ENCODE measurements around the gene MACO1. TPM values are rescaled to one million over a fixed set of nuclear protein-coding genes. Genes with fewer than 3 reads are reported as not detected.
"Not testable (repeated sequence)": the region's sequence is repeated elsewhere in the genome, so short reads cannot be mapped to it uniquely, and the experiment has no call there.

The MACO1 gene
- total RNA-seq, 1 donor from 2014 or later: 31.1 TPM

DNA sequence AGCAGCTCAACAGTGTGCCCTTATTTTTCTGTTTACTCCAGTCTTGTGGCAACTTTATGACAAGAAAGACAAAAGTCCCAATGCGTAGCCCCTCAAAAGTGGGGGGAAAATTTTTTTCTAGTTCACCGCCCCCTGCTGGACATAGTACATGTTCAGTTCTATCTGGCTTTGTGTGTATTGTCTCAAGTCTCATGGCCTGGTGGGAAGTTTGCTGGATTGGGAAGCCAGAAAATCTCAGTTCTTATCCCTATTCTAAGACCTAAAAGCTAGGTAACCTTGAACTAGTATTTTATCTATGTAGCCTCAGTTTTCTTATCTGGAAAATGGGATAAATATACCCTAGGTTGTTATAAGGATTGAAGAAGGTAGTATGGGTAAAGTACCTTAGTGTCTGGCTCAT is 56.9 kb downstream of the MACO1 start:
- DNase-seq (ENCODE audit: low read depth): no peak

DNA sequence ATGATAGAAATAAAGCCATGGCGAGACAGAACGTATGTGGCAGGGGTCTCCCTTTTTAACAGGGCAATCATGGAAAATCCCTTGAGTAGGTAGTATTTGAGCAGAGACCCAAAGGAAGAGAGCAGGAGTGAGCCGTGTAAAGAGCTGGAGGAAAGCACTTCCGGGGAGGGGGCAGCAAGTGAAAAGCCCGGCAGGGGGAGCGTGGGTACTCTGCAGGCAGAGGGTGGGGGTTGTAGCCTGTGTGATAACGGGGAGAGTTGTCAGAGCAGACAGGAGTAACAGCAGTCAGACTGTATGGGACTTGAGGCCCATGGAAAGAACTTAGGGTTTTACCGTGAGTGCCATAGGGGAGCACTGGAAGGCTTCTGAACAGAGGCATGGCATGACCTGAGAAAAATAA is 61.6 kb downstream of the MACO1 start:
- no peak for DNase-seq (ENCODE audit: low read depth)

DNA sequence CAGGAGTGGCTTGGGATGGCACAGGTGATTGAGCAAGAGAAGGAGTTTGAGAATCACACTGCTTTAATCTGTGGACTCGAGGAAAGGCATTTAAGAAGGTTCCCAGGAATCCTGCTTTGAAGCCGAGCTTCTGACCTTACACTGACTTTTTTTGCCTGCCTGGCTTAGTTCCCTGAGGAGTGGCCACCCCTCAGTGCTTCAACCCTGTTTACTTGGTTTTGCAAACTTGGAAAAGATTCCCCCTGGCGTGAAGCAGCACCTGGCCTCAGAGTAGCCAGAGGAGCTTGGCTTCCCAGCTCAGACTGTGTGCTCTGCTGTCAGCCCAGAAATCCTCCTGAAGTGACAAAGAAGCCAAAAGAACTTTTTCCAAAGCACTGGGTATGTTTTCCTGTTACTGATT is 64.3 kb downstream of the MACO1 start:
- no peak for DNase-seq (ENCODE audit: low read depth)

DNA sequence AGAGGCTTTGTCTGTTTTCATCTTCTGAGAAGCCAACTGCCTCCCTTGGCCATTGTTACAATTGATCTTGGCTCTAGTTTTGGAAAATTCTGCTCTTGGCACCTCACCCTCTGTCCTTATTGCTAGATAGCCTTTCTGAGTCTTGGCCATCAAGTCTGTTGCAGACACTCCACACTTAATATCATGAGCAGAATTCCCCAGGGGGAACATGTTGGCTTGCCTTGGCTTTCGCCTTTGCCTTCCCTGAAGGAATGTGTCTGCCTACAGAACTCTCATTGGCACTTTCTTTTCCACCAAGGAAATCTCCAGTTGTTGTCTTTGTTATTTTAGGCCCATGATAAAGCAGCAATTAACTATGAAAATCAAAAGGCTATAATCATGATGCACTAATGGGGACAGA is 70.0 kb downstream of the MACO1 start:
- DNase-seq (ENCODE audit: low read depth): peak; percentile 45

DNA sequence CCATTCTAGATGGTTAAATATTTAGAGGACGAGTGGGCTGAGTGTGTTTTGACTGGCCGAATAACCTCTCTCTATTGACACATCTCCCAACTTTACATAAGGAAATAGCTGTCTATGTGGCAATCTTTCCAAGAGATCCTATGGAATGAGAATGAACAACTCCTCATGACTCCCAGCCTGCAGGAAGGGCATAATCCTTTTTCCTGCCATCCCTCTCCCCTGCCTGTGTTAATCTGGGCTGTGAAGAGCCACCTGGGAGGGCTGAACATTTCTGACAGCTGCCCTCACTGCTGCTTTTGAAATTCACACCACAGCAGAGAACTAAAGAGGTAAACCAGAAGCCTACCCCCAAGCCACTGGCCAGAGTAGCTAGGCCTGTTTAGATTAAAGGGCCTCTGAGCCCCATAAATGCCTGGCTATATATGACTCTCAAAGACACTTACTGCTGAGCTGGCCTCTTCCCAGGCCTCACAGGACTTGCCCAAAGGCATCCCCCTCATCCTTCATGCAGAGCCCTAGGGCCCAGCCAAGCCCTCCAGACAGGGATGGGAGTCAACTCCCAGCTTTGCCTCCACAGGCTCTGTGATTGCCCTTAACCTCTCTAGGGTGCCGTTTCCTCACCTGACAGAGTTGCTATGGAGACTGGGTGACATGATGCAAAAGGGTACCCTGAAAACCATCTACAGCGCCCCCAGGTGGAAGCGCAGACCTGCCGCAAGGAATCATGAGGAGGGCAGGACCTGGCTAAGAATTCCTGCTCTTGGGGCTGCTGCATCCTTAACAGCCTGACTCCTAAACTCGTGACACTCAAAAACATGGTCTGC is 70.8 kb downstream of the MACO1 start:
- DNase-seq (ENCODE audit: low read depth): peak; percentile 28

DNA sequence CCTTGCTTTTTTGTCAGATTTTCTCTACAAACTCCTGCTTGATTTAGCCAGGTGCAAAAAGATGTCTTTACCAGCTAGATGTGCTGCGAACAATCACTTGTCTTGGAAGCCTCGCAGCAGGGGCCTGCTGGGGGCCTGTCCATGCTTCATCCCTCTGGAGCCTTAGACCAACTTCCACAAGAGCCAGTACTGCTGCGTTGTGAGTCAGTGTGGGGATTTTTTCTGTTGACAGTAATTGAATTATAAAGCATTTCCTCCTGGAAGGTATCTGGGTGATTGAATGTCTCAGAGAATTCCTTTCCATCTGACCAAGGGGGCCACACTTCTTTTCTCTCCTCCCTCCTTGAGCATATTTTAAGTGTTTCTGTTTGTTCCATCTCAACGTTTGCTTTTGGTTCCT is 72.3 kb downstream of the MACO1 start:
- DNase-seq (ENCODE audit: low read depth): no peak

DNA sequence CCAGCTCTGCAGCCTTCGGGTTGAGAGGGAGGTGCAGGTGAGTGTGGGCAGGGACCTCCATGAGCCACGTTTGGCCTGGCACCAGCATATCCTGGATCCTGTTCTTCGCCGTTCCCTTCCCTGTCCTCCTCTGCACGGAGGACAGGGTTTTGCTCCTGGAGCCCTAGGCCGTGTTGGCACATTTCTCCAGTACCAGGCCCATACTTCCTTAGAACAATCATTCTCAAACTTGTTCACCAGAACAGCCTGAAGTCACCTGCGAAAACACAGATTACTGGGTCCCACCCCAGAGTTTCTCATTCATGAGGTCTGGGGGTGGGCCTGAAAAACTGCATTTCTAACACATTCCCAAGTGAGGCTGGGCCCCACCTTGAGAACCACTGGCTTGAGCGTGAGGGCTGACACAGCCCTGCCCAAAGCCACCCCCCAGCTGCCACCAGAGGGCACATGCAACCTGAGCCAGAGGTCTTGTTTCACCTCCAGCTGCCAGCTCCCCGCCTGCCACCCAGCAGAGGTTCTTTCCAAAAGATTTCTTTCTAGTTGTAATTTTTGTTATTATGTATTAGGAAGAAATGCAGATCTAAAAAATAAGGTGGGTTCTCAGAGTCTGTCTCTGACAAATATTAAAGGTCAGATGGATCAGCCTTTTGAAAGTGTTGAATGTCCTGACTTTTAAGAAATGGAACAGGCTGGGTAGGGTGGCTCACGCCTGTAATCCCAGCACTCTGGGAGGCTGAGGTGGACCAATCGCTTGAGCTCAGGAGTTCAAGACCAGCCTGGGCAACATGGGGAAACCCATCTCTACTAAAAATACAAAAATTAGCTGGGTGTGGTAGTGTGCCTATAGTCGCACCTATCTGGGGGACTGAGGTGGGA is 73.1 kb downstream of the MACO1 start:
- DNase-seq (ENCODE audit: low read depth): peak; percentile 60

DNA sequence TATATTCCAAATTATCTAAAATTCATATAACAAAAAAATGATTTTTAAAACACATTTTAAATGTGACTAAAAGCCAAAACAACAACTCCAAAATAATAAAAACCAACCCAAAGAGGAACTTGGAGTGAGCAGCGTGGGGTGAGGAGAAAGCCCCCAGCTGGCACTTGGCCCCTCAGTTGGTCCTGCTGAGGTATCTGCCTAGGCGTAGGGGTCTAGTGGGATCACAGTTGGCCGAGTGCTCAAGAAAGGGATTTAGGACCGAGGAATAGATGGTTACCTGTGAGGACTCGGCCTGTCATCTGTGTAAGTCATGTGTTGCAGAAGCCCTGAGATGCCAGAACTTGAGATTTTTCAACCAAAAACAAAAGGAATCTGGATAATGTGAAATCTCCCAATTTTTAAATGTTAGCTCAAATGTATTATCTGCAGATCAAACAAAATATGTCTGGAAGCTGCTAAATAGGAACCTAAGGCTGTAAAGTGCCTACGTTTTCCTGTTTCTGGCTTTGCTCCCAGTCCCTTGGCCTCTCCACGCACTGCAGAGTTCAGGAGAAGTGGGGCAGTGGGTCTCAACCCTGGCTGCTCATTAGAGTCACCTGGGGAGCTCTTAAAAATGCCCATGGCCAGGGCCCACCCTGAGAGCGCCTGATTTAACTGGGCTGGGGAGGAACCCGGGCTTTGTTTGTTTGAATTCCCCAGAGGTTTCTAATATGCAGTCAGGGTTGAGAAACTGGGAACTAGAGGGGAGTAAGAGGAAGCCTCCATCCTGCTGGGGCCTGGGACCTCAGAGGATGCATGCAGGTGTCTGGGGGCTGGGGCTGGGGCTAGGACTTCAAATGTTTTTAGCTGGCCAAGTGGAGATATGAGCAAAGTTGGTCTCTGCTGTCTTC is 74.3 kb downstream of the MACO1 start:
- DNase-seq (ENCODE audit: low read depth): no peak

DNA sequence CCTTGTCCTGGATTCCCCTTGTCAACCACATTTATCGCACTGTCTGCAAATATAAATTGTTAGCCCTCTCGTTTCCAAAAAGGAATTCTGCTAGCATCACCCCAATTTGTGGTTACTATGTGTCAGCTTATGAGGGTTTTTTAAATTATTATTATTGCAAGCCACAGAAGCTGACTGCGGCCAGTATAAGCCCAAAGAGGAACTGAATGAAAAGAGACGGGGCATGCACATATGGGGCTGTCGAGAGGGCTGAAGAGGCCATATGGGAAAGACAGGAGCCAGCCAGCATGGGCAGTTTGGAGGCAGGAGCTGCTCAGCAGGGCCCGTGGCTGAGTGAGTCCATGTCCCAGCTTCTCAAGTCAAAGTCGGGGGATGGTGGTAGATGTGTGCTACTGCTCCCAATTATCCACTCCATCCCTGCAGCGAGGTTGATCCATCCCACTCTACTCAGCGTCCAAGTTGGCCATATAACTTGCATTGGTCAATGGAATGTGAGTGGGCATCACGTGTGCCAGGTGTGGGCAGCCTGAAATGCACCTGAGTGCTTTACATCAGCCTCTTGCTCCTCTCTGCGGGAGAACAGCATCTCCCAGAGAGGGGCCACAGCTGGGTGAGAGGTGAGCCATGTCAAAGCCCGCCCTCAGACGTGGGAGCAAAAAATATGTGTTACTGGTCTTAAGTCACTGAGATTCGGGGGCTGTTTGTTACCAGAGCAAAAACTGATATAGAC is 75.1 kb downstream of the MACO1 start:
- DNase-seq (ENCODE audit: low read depth): no peak

DNA sequence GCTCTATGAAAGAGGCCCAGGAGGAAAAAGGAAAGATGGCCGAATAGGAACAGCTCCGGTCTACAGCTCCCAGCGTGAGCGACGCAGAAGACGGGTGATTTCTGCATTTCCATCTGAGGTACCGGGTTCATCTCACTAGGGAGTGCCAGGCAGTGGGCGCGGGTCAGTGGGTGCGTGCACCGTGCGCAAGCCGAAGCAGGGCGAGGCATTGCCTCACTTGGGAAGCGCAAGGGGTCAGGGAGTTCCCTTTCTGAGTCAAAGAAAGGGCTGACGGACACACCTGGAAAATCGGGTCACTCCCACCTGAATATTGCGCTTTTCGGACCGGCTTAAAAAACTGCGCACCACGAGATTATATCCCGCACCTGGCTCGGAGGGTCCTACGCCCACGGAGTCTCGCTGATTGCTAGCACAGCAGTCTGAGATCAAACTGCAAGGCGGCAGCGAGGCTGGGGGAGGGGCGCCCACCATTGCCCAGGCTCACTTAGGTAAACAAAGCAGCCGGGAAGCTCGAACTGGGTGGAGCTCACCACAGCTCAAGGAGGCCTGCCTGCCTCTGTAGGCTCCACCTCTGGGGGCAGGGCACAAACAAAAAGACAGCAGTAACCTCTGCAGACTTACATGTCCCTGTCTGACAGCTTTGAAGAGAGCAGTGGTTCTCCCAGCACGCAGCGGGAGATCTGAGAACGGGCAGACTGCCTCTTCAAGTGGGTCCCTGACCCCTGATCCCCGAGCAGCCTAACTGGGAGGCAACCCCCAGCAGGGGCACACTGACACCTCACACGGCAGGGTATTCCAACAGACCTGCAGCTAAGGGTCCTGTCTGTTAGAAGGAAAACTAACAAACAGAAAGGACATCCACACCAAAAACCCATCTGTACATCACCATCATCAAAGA is 76.1 kb downstream of the MACO1 start:
- DNase-seq (ENCODE audit: low read depth): not testable (repeated sequence)

DNA sequence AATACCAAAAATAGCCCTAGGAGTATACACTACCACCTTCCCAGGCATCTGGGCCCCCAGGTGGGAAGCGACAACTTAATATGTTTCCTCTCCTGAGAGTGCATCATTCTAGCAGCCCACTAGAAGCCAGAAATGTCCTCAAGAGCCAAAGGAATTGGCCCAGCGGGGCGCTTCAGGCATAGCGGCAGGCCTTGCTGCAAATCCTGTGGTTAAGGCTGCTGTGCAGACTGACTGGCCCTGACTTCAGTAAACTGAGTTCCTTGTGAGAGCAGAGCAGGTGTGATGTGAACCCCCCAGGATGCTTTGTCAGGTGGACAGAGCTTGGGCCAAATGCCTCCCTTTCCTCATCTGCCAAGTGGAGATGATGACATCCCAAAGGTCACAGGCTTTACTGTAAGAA is 83.0 kb downstream of the MACO1 start:
- no peak for DNase-seq (ENCODE audit: low read depth)

DNA sequence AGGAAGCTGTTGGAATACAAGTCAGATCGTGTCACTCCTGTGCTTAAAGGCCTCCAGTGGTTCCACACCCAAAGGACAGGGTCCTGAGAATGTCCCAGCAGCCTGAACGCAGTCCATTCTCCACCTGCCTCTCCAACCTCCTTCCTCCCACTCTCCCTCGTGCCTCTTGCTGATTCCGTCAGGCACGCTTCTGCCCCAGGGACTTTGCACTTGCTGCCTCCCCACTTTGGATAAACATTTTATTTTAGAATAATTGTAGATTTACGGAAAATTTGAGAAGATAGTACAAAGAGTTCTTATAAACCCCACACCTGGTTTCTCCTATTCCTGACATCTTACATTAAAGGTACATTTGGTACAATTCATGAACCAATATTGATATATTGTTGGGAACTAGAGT is 84.3 kb downstream of the MACO1 start:
- DNase-seq (ENCODE audit: low read depth): no peak

DNA sequence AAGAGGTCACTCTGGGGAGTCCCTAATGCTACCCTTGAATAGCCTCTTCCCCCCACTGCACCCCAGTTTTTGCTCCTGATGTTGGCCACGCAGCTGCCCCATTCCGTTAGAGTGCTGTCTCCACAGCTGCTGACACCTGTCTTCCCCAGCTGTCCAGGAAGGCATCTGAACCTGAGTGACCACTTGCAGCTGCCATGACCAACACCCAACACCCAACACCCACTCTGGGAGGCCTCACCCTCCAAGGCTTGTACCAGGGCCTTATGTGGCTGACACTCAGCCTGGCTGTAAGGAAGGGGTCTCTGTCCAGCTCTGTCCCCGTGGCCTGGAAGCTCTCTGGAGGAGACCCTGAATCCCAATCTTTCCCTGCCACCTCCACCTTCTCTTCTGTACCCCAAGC is 86.0 kb downstream of the MACO1 start:
- DNase-seq (ENCODE audit: low read depth): peak; percentile 86

DNA sequence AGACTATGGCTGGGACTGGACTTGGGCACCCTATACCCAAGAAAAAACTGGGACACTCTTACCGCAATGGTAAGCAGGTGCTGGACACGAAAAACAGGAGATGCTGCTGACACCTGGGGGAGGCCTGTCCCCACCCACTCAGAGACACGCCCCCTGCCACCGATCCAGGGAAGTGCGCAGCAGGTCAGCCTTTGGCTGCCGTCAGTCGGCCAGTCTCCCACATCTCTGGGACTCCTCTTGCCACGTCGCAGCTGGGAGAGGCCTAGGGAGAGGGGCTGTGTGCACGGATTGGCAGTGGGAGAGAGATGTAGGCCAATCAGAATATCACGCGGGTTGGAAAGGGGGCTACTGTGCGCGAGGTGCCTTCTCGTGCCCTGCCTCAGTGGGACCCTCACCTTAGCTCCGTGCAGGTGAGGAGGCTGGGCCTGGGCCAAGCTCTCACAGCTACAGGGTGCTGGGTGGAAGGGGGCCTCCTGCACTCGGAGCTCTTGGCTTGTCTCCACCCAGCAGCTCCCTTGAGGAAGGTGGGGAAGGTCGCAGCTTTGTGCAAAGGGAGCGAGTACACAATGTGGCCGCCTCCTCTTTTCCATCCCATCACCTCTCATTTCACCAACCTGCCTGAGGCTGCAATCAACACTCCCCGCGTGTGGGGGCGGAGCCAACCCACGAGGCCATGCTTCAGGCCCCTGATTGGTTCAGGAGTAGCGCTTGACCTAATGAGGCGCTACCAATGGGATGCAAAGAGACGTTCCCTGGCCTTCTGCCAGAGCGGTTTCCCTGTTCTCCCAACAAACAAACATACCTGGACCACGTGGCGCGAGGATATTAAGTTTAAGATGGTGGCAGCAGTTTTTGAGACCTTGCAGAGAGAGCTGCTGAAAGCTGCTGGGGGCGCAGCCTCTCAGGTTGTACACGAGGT is 87.0 kb downstream of the MACO1 start:
- DNase-seq (ENCODE audit: low read depth): no peak

DNA sequence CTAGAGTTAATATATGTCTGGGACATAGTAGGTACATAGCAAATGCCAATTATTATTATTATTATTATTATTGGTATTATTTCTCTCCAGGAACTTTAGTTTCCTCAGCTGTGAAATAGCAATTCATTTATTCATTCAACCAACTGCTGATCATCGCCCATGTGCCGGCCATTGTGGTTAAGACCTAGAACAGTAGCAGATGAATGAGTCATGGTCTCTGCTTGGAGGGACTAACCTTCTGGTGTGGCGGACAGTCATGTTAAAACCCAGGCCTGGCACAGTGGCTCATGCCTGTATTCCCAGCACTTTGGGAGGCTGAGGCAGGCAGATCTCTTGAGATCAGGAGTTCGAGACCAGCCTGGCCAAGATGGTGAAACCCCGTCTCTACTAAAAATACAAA is 88.9 kb downstream of the MACO1 start:
- DNase-seq (ENCODE audit: low read depth): peak; percentile 81

DNA sequence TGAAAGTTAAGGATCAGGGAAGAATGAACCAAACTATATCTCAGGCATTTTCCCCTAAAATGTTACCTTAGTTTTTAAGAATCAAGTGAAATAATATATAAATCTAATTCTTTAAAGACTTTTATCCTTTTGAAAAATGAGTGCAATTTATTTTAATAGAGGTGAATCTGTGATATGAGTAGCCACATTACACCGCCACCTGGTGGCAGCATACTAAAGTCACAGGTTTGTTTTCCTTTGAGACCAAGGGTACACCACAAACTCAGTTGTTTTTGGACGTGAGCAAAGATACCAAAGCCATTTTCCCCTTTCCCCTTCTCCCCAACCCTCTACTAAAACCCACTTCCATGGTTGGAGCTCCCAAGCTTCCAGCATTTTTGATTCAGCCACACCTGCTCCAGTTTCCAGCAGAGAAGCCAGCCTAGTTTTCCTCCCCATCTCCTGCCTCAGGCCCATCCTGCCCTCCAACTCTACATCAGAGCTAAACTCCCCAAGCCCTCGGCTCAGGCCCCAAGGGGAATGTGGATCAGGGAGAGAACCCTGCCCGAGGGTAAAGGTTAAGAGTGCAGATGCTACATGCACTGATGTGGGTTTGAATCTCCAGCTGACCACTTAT is 89.9 kb downstream of the MACO1 start:
- peak; percentile 70 for DNase-seq (ENCODE audit: low read depth)

DNA sequence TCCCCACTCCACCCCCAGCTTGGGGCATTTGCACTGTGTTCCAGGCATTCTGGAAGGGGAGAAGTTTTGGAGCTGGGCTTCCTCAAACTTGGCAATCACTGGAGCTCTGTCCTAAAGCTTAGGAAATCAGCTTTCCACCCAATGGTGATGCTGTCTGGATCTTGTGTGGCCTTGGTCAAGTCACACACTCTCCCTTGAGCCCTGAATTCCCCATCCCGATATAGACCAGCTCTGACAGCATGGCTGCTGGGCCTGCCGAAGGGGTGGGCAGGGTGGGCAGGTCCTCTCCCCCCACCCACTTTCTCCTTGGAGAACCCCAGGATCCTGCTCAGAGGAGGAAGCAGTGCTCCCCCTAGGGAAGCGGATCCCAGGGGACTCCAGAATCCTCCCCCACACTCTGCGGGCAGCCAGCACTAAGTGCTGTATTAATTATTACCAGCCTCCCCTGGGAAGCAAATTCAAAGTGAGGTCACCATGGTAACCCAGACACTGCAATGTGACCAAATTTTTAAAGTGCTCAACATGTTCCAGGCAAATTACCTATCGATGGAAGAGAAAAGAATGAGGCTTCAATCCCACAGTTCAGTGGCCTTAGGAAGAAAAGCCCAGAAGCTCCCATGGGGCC is 91.4 kb downstream of the MACO1 start:
- DNase-seq (ENCODE audit: low read depth): no peak

DNA sequence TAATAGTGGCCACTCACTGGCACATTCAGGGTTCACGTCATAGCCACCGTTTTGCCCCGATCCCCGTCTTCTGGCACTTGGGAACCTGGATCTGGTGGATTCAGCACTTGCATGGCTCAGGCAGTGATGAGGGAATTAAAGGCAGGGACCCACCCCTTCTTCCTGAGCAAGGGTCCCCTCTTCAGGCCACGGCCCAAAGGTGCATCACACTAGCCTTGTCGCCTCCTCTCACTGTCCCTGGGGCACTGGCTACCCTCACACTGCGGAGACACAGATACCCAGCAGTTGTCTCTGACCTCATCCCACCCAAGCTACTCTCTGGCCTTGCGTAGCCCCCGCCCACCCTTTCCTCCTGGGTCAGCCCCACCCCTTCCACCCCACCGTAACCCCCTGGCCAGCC is 92.8 kb downstream of the MACO1 start:
- no peak for DNase-seq (ENCODE audit: low read depth)
